BE2C (cell line): Measurements from ENCODE around the gene DISC1.

Experiments
- DNase-seq: peaks from one replicate; pipeline ENCODE4 v3.0.0-alpha.2; 2020
- H3K27me3 ChIP-seq: fragments of 250-450 bp; sonication (Bioruptor Pico); 2 replicates; pipeline ENCODE4 v1.5.1; 2020; ENCODE audit warnings: mild to moderate bottlenecking
- H3K36me3 ChIP-seq: fragments of 250-450 bp; sonication (Bioruptor Pico); 2 replicates; pipeline ENCODE4 v1.5.1; 2020; ENCODE audit warnings: mild to moderate bottlenecking
- H3K4me1 ChIP-seq: fragments of 250-450 bp; sonication (Bioruptor Pico); 2 replicates; pipeline ENCODE4 v1.5.1; 2020
- H3K4me3 ChIP-seq: 2 replicates; pipeline ENCODE4 v1.5.1; 2011; ENCODE audit warnings: low read depth, low read length
- H3K9me3 ChIP-seq: fragments of 250-450 bp; sonication (Bioruptor Pico); 2 replicates; pipeline ENCODE4 v1.5.1; 2020
- TF ChIP-seq, protein P1 (sequence below): IDR thresholded peaks from 2 replicates; pipeline ENCODE4 v1.5.1; 2012; ENCODE audit warnings: mild to moderate bottlenecking, low read depth, low read length

DISC1 gene

DNA sequence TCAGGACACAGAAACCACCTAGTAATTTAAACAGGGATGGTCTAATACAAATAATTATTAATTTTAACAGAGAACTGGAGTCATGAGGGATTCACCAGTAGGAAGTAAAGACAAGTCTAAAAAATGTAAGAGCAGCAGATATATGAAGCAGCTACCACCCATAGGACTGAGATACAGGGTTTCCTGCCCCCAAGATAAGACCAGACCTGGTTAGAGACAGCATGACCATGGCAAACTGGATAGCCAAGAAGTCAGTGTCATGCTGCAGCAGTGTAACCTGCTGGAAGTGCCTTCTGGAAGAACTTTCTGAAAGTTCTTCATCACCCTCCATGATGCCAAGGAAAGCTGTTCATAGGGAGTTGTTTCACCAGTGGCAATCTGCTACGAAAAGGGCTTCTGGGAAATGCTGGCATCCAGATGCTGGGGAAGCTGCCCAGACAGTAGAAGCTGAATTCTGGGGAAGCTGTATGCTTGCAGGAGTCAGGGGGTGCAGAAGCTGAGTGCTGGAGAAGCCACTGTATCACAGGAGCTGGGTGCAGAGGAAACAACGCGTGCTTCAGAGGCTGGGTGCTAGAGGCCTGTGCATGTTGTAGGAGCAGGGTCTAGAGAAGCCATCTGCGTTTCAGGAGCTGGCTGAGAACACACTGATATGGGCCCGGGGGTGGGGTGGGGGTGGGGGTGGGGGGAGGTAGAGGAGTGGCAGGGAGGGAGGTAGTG, 356.4 kb downstream of the DISC1 start:
- Histone ChIP-seq H3K4me1 (no peaks in the 10 kb centered on the region), H3K4me3 (no peak overlapping the region), H3K9me3 (no peaks in the 10 kb centered on the region), H3K36me3 (no peaks in the 10 kb centered on the region), H3K27me3 (no peaks in the 10 kb centered on the region)
- TF ChIP-seq, protein P1, sequence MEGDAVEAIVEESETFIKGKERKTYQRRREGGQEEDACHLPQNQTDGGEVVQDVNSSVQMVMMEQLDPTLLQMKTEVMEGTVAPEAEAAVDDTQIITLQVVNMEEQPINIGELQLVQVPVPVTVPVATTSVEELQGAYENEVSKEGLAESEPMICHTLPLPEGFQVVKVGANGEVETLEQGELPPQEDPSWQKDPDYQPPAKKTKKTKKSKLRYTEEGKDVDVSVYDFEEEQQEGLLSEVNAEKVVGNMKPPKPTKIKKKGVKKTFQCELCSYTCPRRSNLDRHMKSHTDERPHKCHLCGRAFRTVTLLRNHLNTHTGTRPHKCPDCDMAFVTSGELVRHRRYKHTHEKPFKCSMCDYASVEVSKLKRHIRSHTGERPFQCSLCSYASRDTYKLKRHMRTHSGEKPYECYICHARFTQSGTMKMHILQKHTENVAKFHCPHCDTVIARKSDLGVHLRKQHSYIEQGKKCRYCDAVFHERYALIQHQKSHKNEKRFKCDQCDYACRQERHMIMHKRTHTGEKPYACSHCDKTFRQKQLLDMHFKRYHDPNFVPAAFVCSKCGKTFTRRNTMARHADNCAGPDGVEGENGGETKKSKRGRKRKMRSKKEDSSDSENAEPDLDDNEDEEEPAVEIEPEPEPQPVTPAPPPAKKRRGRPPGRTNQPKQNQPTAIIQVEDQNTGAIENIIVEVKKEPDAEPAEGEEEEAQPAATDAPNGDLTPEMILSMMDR, result no peak
- no peak for DNase-seq

GRCh38 chr1:231983588-231984193, 357.1 kb downstream of the DISC1 start:
- no peaks in the 10 kb centered on the region for H3K36me3 ChIP-seq
- no peaks in the 10 kb centered on the region for H3K27me3 ChIP-seq
- H3K9me3 ChIP-seq, result no peaks in the 10 kb centered on the region
- no peak overlapping the region for H3K4me3 ChIP-seq
- DNase-seq, result no peak
- TF ChIP-seq, protein P1, result peak; percentile 19; the same call in 1 of the 2 replicates
- H3K4me1 ChIP-seq, result no peaks in the 10 kb centered on the region

GRCh38 chr1:231985296-231986023, 358.9 kb downstream of the DISC1 start:
- H3K36me3 ChIP-seq, result no peaks in the 10 kb centered on the region
- no peak for DNase-seq
- TF ChIP-seq, protein P1, result no peak
- no peaks in the 10 kb centered on the region for H3K9me3 ChIP-seq
- no peaks in the 10 kb centered on the region; the same call in 1 of the 2 replicates for H3K4me1 ChIP-seq
- no peak overlapping the region for H3K4me3 ChIP-seq
- H3K27me3 ChIP-seq, result no peaks in the 10 kb centered on the region

DNA sequence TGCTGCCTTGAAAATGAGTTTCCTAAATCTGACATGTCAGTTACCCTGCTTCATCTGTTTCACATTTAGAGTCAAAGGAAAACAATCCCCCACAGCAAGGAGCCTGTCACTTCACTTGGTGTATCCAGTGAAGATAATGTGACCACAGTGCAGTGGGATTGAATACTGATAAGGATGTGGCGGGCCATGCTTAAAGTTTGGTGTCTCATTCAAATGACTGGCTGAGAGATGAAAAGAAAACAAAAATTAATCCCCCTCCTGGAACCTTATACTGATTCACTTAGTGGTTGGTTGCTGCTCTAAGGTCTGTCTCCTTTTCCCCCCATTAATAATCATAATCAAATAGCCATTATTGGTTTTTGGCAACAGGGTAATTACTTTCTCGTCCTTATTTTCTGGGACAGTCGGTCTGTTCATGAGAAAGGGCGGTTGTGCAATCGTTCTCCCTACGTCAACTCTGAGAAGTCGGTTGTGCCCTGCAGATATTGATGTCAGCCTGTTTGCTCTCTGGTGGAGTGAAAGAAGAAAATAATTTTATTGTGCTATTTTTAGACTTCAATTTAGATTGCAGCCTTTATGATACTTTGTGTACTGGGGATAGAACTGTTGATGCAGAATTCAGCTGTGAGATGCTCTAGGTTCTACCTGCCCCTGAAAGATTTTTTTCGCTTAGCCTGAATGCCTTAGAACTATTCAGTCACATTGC, 360.2 kb downstream of the DISC1 start:
- Histone ChIP-seq H3K36me3 (no peaks in the 10 kb centered on the region), H3K9me3 (no peaks in the 10 kb centered on the region), H3K27me3 (no peaks in the 10 kb centered on the region), H3K4me3 (no peak overlapping the region), H3K4me1 (no peaks in the 10 kb centered on the region; the same call in 1 of the 2 replicates)
- DNase-seq, result no peak
- TF ChIP-seq, protein P1, result no peak

DNA sequence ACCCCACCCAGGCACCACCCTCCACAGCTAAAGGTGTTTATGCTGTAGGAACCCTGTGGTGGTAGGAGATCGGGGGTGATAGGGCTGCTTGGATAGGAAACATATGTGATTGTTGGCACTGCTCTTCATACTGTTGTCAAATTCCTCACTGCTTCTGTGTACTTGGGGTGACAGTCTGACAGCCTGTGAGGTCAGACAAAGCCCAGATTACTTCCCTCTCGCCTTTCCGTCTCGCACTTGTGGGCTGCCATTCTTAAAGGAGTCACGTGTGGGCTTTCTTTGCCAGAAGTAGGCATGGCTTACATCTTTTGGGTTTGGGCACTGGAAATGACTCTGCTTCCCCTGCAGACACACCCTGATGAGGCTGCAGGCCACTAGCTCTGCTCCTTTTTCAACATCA, 363.8 kb downstream of the DISC1 start:
- no peak for DNase-seq
- no peak overlapping the region for H3K4me3 ChIP-seq
- H3K36me3 ChIP-seq, result no peaks in the 10 kb centered on the region
- no peaks in the 10 kb centered on the region for H3K9me3 ChIP-seq
- H3K4me1 ChIP-seq, result no peaks in the 10 kb centered on the region; the same call in 1 of the 2 replicates
- H3K27me3 ChIP-seq, result no peaks in the 10 kb centered on the region
- TF ChIP-seq, protein P1, result no peak
